T-helper 1 cell treated with Interleukin-12 subunit alpha and Interleukin-12 subunit beta and Interleukin-4 antibody, amounts not matched to agents 30 ng/mL and 1 ng/mL, for 36 hours (primary cell): ENCODE data around the gene LARP4B. TPM values are rescaled to one million over a fixed set of nuclear protein-coding genes. Genes with fewer than 3 reads are reported as not detected.

ENCODE experiments used
- intact Hi-C: fragments of 100-400 bp; cut with micrococcal nuclease; formaldehyde crosslinking; loops from one replicate; pipeline ENCODE4 v1.15.1; 2024
- total RNA-seq: library from RNA; stranded (reverse); gene quantifications from 2 replicates; pipeline ENCODE4 v1.2.3, GENCODE V29; 2022

Gene LARP4B
- total RNA-seq, 1 donor from 2014 or later: 128 TPM

DNA sequence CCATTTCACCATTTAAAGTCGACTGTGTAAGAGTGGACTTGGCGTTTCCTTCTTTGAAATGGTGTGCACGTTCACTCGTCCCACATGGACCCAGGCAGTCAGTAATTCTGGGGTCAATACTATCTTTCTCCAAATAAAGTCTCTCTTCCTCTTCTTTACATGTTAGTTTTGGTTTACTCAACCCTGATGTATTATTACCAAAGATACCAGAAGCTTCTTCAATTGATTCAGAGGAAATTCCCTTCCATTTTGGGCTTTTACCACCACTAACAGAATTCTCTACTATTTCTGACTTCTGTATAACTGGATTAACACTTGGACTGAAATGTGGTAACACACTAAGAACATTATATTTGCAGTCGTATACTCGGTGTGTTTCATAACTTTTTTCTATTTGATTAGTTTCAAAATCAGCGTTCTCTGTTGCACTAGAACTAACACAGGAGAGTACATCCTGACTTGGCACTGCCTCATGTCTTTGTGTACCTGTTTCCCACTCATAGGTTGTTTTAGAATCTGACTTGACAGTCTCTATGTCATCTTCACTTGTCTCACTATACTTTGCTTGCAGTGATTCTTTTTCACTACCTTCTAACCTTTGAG is 60.8 kb downstream of the LARP4B start:
- intact Hi-C loops: no loop called here

DNA sequence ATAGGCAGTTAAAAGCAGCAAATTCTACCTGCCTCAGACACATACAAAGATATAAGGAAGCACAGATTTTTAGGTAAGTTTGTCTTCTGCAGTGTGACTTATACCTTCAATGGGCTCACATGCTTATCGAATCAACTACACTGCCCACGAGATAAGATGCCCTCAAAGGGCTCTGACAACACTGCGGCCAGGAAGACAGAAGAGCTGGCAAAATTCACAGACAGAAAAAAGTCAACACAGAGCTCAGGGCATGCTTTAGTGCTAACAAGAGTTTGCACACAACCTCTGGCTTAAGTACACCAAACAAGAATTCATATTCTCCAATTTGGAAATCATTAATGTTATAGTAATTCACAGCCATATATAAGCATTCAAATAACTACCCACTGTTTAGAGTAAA is 62.3 kb downstream of the LARP4B start:
- intact Hi-C loops: no loop called here

DNA sequence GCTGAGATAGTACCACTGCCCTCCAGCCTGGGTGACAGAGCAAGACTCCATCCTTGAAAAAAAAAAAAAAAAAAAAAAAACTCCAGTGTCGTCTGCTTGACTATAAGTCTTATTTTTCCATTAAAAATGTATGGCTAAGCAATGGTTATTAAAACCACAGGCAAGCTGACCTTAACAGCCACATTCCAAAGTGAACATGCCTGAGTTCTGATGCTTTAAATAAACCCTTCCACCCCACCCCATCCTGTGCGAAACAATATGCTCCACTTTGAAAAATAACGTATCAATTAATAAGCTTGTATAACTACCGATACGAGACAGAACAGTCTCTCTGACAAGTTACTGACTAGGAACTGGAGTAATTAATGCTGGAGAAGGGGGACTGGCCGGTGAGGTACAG is 63.7 kb downstream of the LARP4B start:
- intact Hi-C loops: no loop called here

DNA sequence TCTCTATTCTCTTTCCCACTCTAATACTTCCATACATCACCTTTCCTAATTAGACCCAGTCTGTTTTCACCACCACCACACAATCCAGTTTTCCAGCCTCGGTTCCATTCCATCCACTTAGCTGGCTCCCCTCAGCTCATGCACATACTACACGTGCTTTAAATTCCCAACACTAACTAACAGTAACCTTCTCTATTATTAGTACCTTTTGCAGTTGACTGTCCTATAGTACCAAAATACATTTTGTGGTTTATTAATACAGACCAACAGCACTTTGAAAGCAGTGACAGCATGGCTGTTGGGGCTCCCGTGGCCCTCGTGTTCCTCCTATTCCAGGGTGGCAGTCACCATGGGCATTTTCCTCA is 64.9 kb downstream of the LARP4B start:
- intact Hi-C loops: no loop called here

DNA sequence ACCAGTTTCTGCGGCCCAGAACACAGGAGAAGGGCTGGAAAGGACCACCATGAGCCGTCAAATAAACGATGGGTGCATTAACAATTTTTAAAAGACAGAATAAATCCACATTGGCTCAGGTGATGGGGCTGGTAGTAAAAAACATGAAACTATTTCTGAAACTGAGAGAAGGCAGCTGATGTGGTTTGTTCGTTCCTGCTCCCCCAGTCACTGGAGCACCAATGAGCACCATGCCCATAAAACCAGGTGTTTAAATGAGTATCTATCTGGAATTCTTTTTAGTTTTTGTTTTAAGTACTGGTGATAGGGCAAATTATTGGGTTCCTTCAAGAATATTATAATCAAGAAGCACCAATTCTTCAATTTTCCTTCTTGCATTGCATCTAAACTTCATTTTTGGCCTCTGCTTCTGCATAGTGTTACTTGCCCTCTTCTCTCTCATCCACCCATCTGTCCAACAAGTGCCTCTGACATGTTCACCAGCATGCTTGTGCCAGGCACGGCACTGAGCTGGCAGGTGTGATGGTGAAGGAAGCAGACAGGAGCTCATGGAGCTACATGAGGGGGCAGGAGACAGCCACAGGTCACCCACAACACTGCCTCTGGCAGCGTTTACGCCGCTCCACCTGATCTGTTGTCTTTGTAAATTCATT is 65.5 kb downstream of the LARP4B start:
- intact Hi-C loops: no loop called here

- intact Hi-C loops: no loop called here
Observed at GRCh38 chr10:865257-865656, 66.2 kb downstream of the LARP4B start.

- intact Hi-C loops: no loop called here
Observed at GRCh38 chr10:860519-860918, 71.0 kb downstream of the LARP4B start.

DNA sequence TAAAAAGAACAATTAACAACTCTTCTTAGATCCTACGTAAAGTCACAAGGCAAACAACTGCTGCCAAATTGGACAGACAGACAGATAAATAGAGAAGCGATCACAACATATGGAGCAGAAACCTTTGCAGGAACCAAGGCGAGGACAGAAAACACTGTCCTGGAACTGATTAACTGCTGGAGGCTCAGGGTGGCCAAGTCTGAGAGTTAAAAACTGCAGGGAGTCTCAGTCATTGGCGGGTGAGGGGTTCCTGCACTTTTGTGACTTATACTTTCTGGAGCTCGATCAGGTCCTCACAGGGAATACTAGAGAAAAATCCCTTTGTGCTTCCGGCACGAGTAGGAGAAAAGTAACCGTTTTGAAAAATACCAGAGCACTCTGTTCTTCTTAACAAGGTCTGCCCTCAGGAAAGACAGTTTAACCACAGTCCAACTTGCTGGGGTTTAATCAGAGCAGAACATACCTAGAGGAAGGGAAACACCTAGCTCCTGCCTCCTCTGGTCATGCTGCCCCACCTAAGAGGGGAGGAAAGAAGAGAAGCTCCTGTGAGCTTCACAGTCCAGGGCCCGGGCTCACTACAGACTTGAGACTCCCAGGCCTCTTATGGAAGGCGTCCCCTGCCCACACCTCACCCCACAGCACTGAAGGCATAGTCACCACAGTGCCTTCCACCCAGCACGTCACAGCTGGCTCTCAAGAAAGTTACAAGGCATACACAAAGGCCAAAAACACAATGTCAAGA is 74.9 kb downstream of the LARP4B start:
- intact Hi-C loops: no loop called here

DNA sequence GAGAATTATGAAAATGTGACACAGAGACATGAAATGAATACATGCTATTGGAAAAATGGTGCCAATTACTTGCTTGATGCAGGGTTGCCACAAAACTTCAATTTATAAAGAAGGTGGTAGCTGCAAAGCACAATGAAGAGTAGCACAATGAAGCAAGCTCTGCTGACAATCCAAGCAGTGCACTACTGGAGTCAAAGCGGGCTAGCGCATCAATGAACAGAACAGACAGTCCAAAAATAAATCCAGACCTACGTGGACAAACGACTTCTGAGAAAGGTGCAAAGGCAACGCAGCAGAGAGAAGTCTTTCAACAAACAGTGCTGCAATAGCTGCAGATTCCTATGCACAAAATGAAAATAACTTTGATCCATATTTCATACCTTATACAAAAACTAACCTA is 75.8 kb downstream of the LARP4B start:
- intact Hi-C loops: no loop called here

- intact Hi-C loops: no loop called here
Observed at GRCh38 chr10:855079-855478, 76.4 kb downstream of the LARP4B start.

DNA sequence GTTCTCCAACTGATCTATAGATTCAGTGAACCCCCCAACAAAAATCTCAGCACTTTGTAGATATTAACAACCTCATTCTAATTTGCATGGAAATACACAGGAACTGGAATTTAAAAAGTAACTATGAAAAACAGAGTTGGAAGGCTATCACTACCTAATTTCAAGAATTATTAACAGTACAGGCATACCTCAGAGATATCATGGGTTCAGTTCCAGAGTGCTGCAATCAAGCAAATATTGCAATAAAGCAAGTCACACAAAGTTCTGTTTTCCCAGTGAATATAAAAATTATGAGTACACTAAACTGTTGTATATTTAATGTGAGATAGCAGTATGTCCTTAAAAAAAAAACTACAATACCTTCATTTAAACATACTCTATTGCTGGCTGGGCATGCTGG is 78.5 kb downstream of the LARP4B start:
- intact Hi-C loops: loop anchor here (2.0 kb wide), 1 partner anchor 78 kb away; the partner anchor contains the start of gene LARP4B

- intact Hi-C loops: loop anchor here (2.0 kb wide), 1 partner anchor 78 kb away; the partner anchor contains the start of gene LARP4B
Observed at GRCh38 chr10:852386-852785, 79.1 kb downstream of the LARP4B start.

DNA sequence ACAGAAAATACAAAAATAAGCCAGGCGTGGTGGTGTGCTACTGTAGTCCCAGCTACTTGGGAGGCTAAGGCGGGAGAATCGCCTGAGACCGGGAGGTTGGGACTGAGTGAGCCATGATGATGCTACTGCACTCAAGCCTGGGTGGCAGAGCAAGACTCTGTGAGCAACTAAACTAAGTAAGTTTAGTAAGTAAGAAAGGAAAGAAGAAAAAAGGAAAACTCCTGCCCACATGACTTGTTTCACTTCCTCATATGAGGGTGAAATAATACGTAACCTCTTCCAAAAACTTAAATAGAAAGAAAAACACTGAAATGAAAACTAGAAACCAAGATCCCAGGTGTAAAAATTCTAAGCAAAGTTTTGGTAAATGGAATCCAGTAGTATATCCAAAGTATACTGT is 79.6 kb downstream of the LARP4B start:
- intact Hi-C loops: loop anchor here (2.0 kb wide), 1 partner anchor 79 kb away; the partner anchor contains the start of gene LARP4B

DNA sequence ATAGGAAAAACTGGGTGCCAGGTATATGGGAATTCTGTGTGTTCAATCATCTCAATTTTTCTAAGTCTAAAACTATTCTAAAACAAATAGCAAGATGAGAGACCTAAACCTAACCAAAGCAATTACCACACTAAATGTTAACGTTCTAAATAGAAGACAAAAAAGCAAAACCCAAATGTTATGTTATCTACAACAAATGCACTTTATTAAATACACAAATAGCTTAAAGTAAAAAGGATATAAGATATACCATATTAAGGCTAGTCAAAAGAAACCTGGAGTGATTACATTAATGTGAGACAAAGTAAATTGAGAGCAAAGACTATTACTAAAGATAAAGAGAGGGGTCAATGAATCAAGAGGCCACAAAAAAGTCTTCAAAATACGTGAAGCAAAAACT is 81.4 kb downstream of the LARP4B start:
- intact Hi-C loops: no loop called here

DNA sequence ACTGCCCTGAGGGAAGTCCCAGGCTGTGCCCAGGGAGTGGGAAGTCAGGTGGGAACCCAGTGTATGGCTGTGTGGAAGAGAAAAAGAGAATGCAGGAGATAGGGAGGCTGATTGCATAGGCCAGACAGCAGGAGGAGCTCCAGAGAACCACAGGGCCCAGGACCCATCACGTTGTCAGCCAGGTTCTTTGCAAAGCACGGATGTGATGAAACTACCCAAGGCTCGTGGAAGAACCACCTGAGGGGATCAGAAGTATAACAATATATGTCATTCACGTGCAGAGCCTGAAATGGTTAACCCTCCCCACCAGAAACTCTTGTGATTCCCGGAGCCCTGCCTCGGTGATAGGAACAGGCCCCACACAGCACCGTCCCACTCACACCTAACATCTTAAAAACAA is 83.6 kb downstream of the LARP4B start:
- intact Hi-C loops: no loop called here

GRCh38 chr10:846126-846685 is 85.3 kb downstream of the LARP4B start:
- intact Hi-C loops: no loop called here

DNA sequence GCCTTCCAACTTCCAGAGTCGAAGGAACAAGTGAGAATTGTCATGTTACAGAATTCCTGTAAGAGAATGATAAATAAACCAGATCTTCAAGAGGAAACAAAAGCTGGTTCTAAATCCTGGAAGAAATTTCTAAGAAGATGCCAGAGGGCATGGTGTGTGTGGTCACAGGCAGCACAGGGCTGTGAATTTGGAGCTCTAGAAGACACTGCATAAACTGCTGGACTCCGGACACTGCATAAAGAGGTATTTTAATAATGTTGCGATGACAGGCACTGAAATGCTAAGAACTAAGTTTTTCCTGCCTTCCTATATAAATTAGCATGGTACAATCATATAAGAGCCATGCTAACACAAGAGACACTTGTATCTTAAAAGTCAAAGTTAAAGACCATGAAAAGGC is 86.0 kb downstream of the LARP4B start:
- intact Hi-C loops: no loop called here

DNA sequence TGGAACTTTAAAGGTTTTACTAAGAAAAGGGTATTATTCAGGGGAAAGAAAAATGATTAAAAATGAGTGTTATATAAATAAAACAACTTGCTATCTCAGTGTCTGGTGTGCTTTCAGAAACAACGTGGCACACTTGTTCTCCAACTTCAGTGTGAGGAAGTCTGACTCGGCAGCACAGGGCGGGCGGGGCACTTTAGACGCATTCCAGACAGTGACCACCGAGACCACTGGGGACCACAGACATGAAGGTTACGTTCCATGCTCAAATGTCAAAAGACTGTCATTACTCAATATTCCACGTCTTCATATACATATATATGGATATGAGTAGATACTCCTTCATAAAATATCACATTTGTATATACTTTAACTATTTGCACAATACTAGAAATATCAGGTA is 87.0 kb downstream of the LARP4B start:
- intact Hi-C loops: no loop called here

DNA sequence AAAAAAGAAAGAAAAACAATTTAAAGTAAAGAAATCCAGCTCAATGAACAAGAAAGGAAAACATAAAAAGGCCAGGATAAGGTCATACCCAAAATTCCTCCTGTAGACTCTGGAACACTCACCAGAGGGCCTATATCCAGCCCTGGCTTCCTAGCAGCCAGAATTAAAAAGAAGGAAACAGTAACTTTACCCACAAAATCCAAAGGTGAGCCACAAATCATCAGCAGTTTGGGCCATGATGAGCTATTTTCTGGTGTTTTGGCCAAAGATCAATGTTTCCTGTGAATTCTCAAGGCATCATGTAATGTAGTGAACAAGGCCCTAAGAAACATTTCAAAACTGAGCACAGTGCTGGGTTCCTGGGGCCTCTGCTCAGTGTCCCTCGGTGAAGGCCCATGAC is 87.8 kb downstream of the LARP4B start:
- intact Hi-C loops: no loop called here

- intact Hi-C loops: no loop called here
Observed at GRCh38 chr10:842795-843194, 88.7 kb downstream of the LARP4B start.

GRCh38 chr10:841535-841934 is 90.0 kb downstream of the LARP4B start:
- intact Hi-C loops: no loop called here

- intact Hi-C loops: no loop called here
Observed at GRCh38 chr10:839550-840205, 91.8 kb downstream of the LARP4B start.
